Mesendoderm (in vitro differentiated cells): ENCODE results near the gene IL1RAPL1.

Experiments
- DNase-seq: peaks from one replicate; pipeline ENCODE4 v3.0.0; 2013
- H2AK5ac ChIP-seq: 2 replicates; pipeline ENCODE4 v1.6.1; 2013; ENCODE audit warnings: low read length, inconsistent platforms
- H2BK120ac ChIP-seq: 2 replicates; pipeline ENCODE4 v1.6.1; 2013; ENCODE audit warnings: low read depth, mild to moderate bottlenecking, low read length, moderate library complexity, mixed read lengths
- H2BK15ac ChIP-seq: replicated peaks from 2 replicates; pipeline ENCODE4 v1.6.1; 2013; ENCODE audit warnings: low read depth, mild to moderate bottlenecking, moderate library complexity
- H2BK5ac ChIP-seq: 2 replicates; pipeline ENCODE4 v1.6.1; 2013; ENCODE audit warnings: low read length, inconsistent platforms
- H3K18ac ChIP-seq: 2 replicates; pipeline ENCODE4 v1.6.1; 2013; ENCODE audit warnings: mild to moderate bottlenecking, low read length, mixed read lengths
- H3K23ac ChIP-seq: one replicate; pipeline ENCODE4 v1.6.1; 2013; ENCODE audit warnings: low read length
- H3K27ac ChIP-seq: 2 replicates; pipeline ENCODE4 v1.5.1; 2013; ENCODE audit warnings: low read depth, mild to moderate bottlenecking, inconsistent platforms, low read length, moderate library complexity
- H3K27me3 ChIP-seq: 2 replicates; pipeline ENCODE4 v1.6.1; 2013; ENCODE audit warnings: low read length, control low read depth, mild to moderate bottlenecking, inconsistent platforms; ENCODE audit not compliant: insufficient read depth, poor library complexity
- H3K36me3 ChIP-seq: 2 replicates; pipeline ENCODE4 v1.6.1; 2013; ENCODE audit warnings: low read length, inconsistent platforms; ENCODE audit not compliant: control insufficient read depth, insufficient read depth
- H3K4ac ChIP-seq: one replicate; pipeline ENCODE4 v1.6.1; 2013; ENCODE audit warnings: low read depth, mild to moderate bottlenecking, low read length, moderate library complexity
- H3K4me1 ChIP-seq: 2 replicates; pipeline ENCODE4 v1.6.1; 2013; ENCODE audit warnings: low read depth, low read length, inconsistent platforms; ENCODE audit not compliant: control insufficient read depth
- H3K4me2 ChIP-seq: 2 replicates; pipeline ENCODE4 v1.6.1; 2013; ENCODE audit warnings: low read length
- H3K4me3 ChIP-seq: 2 replicates; pipeline ENCODE4 v1.5.1; 2013; ENCODE audit warnings: mild to moderate bottlenecking, low read length
- H3K56ac ChIP-seq: one replicate; pipeline ENCODE4 v1.6.1; 2013; ENCODE audit warnings: low read length
- H3K79me1 ChIP-seq: 2 replicates; pipeline ENCODE4 v1.6.1; 2013; ENCODE audit warnings: low read length, inconsistent platforms
- H3K79me2 ChIP-seq: 2 replicates; pipeline ENCODE4 v1.6.1; 2013; ENCODE audit warnings: mild to moderate bottlenecking, low read length; ENCODE audit not compliant: control insufficient read depth, insufficient read depth
- H3K9ac ChIP-seq: 2 replicates; pipeline ENCODE4 v1.6.1; 2013; ENCODE audit warnings: low read length, inconsistent platforms
- H4K5ac ChIP-seq: one replicate; pipeline ENCODE4 v1.6.1; 2013; ENCODE audit warnings: low read length
- H4K8ac ChIP-seq: one replicate; pipeline ENCODE4 v1.6.1; 2013; ENCODE audit warnings: low read depth, mild to moderate bottlenecking, control low read depth, low read length, moderate library complexity
- WGBS: extraction: QIAGEN DNeasy Blood & Tissue Kit; methylation state at CpG from one replicate; pipeline ENCODE4 v1.1.7; 2013; ENCODE audit warnings: low lambda C conversion rate, missing lambda C conversion rate; ENCODE audit not compliant: insufficient coverage; ENCODE audit errors: extremely low coverage; 5-methylcytosine and 5-hydroxymethylcytosine counted together

The IL1RAPL1 gene

DNA sequence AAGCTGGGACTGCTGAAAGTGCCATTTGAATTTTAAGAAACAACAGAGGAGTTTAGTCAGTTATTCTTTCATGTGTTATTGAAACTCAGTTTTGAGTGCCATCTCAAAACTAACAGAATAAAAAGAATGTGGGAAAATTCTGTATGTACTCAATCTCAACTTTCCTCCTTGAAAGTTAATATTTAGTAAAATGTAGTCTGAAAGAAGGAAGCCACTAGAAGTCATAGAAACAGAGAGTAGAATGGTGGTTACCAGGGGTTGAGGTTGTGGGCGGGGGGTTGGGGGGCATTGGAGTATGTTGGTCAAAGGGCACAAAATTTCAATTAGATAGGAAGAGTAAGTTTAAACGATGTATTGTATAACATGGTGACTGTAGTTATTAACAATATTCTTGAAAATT is 999.9 kb downstream of the IL1RAPL1 start:
- Histone ChIP-seq H4K5ac (no peak overlapping the region), H3K4me1 (no peaks in the 10 kb centered on the region), H3K4me2 (no peak overlapping the region), H3K18ac (no peak overlapping the region), H3K27me3 (no peaks in the 10 kb centered on the region), H2BK120ac (no peak overlapping the region), H3K9ac (no peak overlapping the region), H3K36me3 (no peaks in the 10 kb centered on the region), H2BK15ac (no peak overlapping the region), H3K23ac (no peak overlapping the region), H4K8ac (no peak overlapping the region), H3K79me2 (no peaks in the 10 kb centered on the region), H3K4me3 (no peak overlapping the region), H2AK5ac (no peak overlapping the region), H3K56ac (no peak overlapping the region), H3K4ac (no peak overlapping the region), H3K79me1 (no peaks in the 10 kb centered on the region), H3K27ac (no peak overlapping the region), H2BK5ac (no peak overlapping the region)
- DNase-seq = no peak
- WGBS = no CpG with 5 or more reads among the region's 2 CpGs

DNA sequence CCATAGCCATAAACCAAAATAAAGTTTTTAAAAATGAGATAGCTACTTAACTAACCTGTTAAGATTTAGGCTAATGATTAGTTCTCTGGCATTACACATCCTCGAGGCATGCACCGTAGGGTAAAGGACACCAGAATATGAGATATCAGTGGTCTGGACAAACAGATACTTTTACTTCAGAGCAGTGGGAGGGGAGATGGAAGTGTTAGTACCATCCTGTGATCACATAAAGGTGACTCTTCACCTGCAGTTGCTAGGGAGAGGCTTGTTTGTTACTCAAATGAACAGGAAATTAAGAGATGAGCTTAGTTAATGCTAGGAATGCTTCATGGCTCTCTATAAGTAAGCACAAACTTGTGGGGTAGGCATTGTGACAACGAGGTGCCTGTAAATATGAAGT is 1003.7 kb downstream of the IL1RAPL1 start:
- no peak overlapping the region for H4K8ac ChIP-seq
- no peak overlapping the region for H2BK5ac ChIP-seq
- H2AK5ac ChIP-seq = no peak overlapping the region
- H3K79me2 ChIP-seq = no peaks in the 10 kb centered on the region
- no peak for DNase-seq
- H4K5ac ChIP-seq = no peak overlapping the region
- H2BK15ac ChIP-seq = no peak overlapping the region
- no peak overlapping the region for H3K23ac ChIP-seq
- no peaks in the 10 kb centered on the region for H3K36me3 ChIP-seq
- H3K79me1 ChIP-seq = no peaks in the 10 kb centered on the region
- no peak overlapping the region for H3K9ac ChIP-seq
- H3K27ac ChIP-seq = no peak overlapping the region
- no peak overlapping the region for H3K56ac ChIP-seq
- H2BK120ac ChIP-seq = no peak overlapping the region
- H3K4me1 ChIP-seq = no peaks in the 10 kb centered on the region
- H3K4me3 ChIP-seq = no peak overlapping the region
- H3K27me3 ChIP-seq = no peaks in the 10 kb centered on the region
- no peak overlapping the region for H3K18ac ChIP-seq
- no peak overlapping the region for H3K4ac ChIP-seq
- no CpG with 5 or more reads among the region's 3 CpGs for WGBS
- no peak overlapping the region for H3K4me2 ChIP-seq

DNA sequence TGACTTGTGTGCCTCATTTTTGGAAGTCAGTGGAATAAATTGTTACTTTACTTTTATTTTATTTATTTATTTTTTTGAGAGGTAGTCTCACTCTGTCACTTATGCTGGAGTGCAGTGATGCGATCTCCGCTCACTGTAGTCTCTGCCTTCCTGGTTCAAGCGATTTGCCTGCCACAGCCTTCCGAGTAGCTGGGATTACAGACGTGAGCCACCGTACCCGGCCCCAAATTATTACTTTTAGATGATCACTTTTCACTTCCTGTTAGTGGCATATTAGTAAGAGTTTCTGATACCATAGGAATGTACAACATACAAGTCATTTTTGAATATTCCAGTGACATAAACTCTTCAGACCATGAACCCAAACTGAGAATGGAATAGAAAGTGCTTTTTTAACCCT is 1017.1 kb downstream of the IL1RAPL1 start:
- no CpG with 5 or more reads among the region's 7 CpGs for WGBS
- Histone ChIP-seq H3K4me2 (no peak overlapping the region), H3K4me3 (no peak overlapping the region), H3K18ac (no peak overlapping the region), H2AK5ac (no peak overlapping the region), H3K4ac (no peak overlapping the region), H4K5ac (no peak overlapping the region), H3K23ac (no peak overlapping the region), H2BK5ac (no peak overlapping the region), H3K27me3 (no peaks in the 10 kb centered on the region), H2BK15ac (no peak overlapping the region), H3K27ac (no peak overlapping the region), H3K36me3 (no peaks in the 10 kb centered on the region), H2BK120ac (no peak overlapping the region), H3K9ac (no peak overlapping the region), H3K79me1 (no peaks in the 10 kb centered on the region), H3K4me1 (no peaks in the 10 kb centered on the region), H4K8ac (no peak overlapping the region), H3K56ac (no peak overlapping the region), H3K79me2 (no peaks in the 10 kb centered on the region)
- DNase-seq = no peak

DNA sequence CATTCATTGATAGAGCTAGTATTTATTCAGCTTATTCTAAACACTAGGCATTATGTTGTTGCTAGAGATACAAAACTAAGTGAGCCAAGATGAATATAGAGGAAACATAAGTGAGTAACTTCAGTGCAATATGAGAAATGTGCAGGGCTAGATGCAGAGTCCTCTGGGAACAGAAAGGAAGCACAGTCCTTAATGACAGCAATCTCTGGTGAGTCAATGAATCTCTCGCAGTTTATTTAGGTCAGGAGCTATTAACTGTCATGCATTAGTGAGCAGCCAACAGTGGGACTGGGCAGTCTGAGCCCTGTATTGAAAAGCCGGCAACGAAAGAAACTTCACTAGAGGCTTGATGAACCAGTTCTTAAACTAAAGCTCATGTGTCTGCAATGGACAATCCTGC is 1030.0 kb downstream of the IL1RAPL1 start:
- no peak overlapping the region for H3K4ac ChIP-seq
- no peak for DNase-seq
- H3K9ac ChIP-seq = no peak overlapping the region
- H3K79me1 ChIP-seq = no peaks in the 10 kb centered on the region
- no peaks in the 10 kb centered on the region for H3K27me3 ChIP-seq
- no peak overlapping the region for H2BK5ac ChIP-seq
- H2BK120ac ChIP-seq = no peak overlapping the region
- no peak overlapping the region for H3K27ac ChIP-seq
- no peak overlapping the region for H2AK5ac ChIP-seq
- H3K4me3 ChIP-seq = no peak overlapping the region
- H3K4me2 ChIP-seq = no peak overlapping the region
- H3K36me3 ChIP-seq = no peaks in the 10 kb centered on the region
- no CpG with 5 or more reads among the region's 3 CpGs for WGBS
- H3K4me1 ChIP-seq = no peaks in the 10 kb centered on the region
- H2BK15ac ChIP-seq = no peak overlapping the region
- no peak overlapping the region for H4K8ac ChIP-seq
- no peaks in the 10 kb centered on the region for H3K79me2 ChIP-seq
- H4K5ac ChIP-seq = no peak overlapping the region
- no peak overlapping the region for H3K18ac ChIP-seq
- no peak overlapping the region for H3K23ac ChIP-seq
- no peak overlapping the region for H3K56ac ChIP-seq

DNA sequence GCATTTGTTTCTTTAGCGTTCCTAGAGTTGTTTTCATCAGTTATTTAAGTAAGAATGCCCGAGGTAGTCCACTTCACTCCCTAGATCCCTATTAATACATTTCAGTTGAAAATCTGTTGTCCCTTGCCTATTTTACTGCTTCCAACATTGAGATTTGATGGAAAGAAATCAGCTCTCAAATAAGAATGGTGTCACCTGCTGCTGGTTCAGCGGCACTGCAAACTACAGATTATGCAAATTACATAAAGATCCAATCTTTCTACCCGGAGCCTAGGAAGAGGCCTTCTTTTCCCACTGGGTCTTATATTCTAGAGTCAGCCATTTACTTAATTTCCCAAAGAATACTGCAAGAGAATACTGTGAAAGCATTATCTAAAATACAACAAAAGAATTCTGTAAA is 1030.5 kb downstream of the IL1RAPL1 start:
- no peaks in the 10 kb centered on the region for H3K4me1 ChIP-seq
- H2BK15ac ChIP-seq = no peak overlapping the region
- no peak overlapping the region for H3K4ac ChIP-seq
- peak; percentile 9 for DNase-seq
- no peak overlapping the region for H3K18ac ChIP-seq
- H3K79me2 ChIP-seq = no peaks in the 10 kb centered on the region
- H3K9ac ChIP-seq = no peak overlapping the region
- no peak overlapping the region for H3K4me2 ChIP-seq
- H3K27me3 ChIP-seq = no peaks in the 10 kb centered on the region
- no peak overlapping the region for H4K5ac ChIP-seq
- H3K27ac ChIP-seq = no peak overlapping the region
- H2AK5ac ChIP-seq = no peak overlapping the region
- H2BK120ac ChIP-seq = no peak overlapping the region
- H3K36me3 ChIP-seq = no peaks in the 10 kb centered on the region
- no peak overlapping the region for H4K8ac ChIP-seq
- no CpG with 5 or more reads among the region's 4 CpGs for WGBS
- no peak overlapping the region for H3K23ac ChIP-seq
- no peak overlapping the region for H2BK5ac ChIP-seq
- no peaks in the 10 kb centered on the region for H3K79me1 ChIP-seq
- H3K4me3 ChIP-seq = no peak overlapping the region
- no peak overlapping the region for H3K56ac ChIP-seq

DNA sequence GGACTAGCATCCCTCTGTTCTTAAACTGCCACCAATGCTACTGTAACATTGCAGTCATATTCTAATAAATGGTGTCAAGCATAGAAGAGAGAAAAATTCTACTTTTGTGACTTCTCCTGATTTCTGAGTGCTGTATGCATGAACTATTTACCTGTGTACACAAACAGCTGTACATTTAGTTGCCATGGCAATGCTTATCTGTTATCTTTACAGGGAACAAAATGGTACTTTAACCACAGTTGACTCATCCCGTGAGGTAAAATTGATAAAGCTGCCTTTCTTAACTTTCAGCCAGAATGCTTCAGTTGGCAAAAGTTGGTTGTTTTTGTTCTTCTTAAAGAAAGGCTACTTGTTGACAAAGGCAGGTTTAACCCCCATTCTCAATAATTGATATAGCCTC is 1040.6 kb downstream of the IL1RAPL1 start:
- Histone ChIP-seq H4K5ac (no peak overlapping the region), H3K36me3 (no peaks in the 10 kb centered on the region), H2AK5ac (no peak overlapping the region), H3K4me3 (no peak overlapping the region), H3K27ac (no peak overlapping the region), H3K18ac (no peak overlapping the region), H3K79me2 (no peaks in the 10 kb centered on the region), H3K4me1 (no peaks in the 10 kb centered on the region), H2BK5ac (no peak overlapping the region), H3K27me3 (no peaks in the 10 kb centered on the region), H3K56ac (no peak overlapping the region), H3K9ac (no peak overlapping the region), H2BK120ac (no peak overlapping the region), H3K23ac (no peak overlapping the region), H2BK15ac (no peak overlapping the region), H3K79me1 (no peaks in the 10 kb centered on the region), H3K4ac (no peak overlapping the region), H3K4me2 (no peak overlapping the region), H4K8ac (no peak overlapping the region)
- no CpG with 5 or more reads among the region's 1 CpG for WGBS
- no peak for DNase-seq
